H1 (cell line): Measurements from ENCODE around the gene SCART1. TPM values are rescaled to one million over a fixed set of nuclear protein-coding genes. Genes with fewer than 3 reads are reported as not detected.

Experiments
- CTCF ChIA-PET: fragments of 300-600 bp; sonication (Branson Sonifier 250); formaldehyde crosslinking; loops from one replicate; lab custom pipeline; 2021; ENCODE audit not compliant: partially characterized antibody; lab: Charles Lee
- POLR2A ChIA-PET: fragments of 300-600 bp; sonication (Branson Sonifier 250); formaldehyde crosslinking; loops from one replicate; lab custom pipeline; 2021; ENCODE audit warnings: inconsistent platforms; ENCODE audit not compliant: partially characterized antibody; lab: Charles Lee
- DNase-seq, 2 experiments: peaks; one replicate each; pipeline versions ENCODE4 v3.0.0 to v3.0.0-alpha.2; 2010 to 2022; ENCODE audit warnings: low spot score in 2 of 2, low read depth in 1 of 2, mixed read lengths in 1 of 2
- FAIRE-seq: peaks from 2 replicates; lab custom pipeline; 2011; peaks lifted over from hg19 to GRCh38; lab: Jason Lieb, UNC
- H2AFZ ChIP-seq: 2 replicates; pipeline ENCODE4 v1.8.1; 2012; ENCODE audit warnings: low read length, inconsistent platforms
- H2AK5ac ChIP-seq: 2 replicates; pipeline ENCODE4 v1.6.1; 2013; ENCODE audit warnings: low read depth, low read length
- H2BK120ac ChIP-seq: replicated peaks from 2 replicates; pipeline ENCODE3; 2013; ENCODE audit warnings: low read depth, low read length, inconsistent platforms
- H2BK12ac ChIP-seq: 2 replicates; pipeline ENCODE4 v1.6.1; 2013; ENCODE audit warnings: low read depth, low read length
- H2BK15ac ChIP-seq: 2 replicates; pipeline ENCODE4 v1.6.1; 2013; ENCODE audit warnings: low read length
- H2BK20ac ChIP-seq: 2 replicates; pipeline ENCODE4 v1.6.1; 2013; ENCODE audit warnings: low read length
- H2BK5ac ChIP-seq: 2 replicates; pipeline ENCODE4 v1.6.1; 2013; ENCODE audit warnings: low read depth, low read length
- H3K14ac ChIP-seq: 2 replicates; pipeline ENCODE4 v1.6.1; 2013; ENCODE audit warnings: inconsistent platforms; ENCODE audit not compliant: insufficient read length
- H3K18ac ChIP-seq: 2 replicates; pipeline ENCODE4 v1.6.1; 2013; ENCODE audit warnings: low read length; ENCODE audit errors: extremely low read depth
- H3K23ac ChIP-seq: 2 replicates; pipeline ENCODE4 v1.6.1; 2013; ENCODE audit warnings: inconsistent platforms; ENCODE audit not compliant: insufficient read length
- H3K23me2 ChIP-seq: 2 replicates; pipeline ENCODE4 v1.6.1; 2013; ENCODE audit warnings: low read depth, low read length
- H3K27ac ChIP-seq: 2 replicates; pipeline ENCODE4 v1.6.1; 2011; ENCODE audit warnings: low read depth, low read length, inconsistent platforms
- H3K27me3 ChIP-seq, 4 experiments: replicated peaks in 1 of 4; 1 replicate in 1 of 4; 2 replicates in 3 of 4; pipeline versions ENCODE4 v1.6.1 to v1.8.1; 2011 to 2013; ENCODE audit warnings: low read length in 3 of 4, mild to moderate bottlenecking in 3 of 4, inconsistent platforms in 2 of 4, mixed read lengths in 2 of 4, moderate library complexity in 1 of 4; ENCODE audit not compliant: control insufficient read depth in 3 of 4, insufficient read depth in 3 of 4; ENCODE audit errors: extremely low read depth in 1 of 4
- H3K36me3 ChIP-seq, 4 experiments: 2 replicates each; pipeline versions ENCODE4 v1.6.1 to v1.8.1; 2011 to 2013; ENCODE audit warnings: mild to moderate bottlenecking in 4 of 4, low read length in 3 of 4, moderate library complexity in 2 of 4, control low read depth in 1 of 4, inconsistent platforms in 1 of 4; ENCODE audit not compliant: insufficient read depth in 4 of 4, control insufficient read depth in 2 of 4
- H3K4ac ChIP-seq: replicated peaks from 2 replicates; pipeline ENCODE3; 2013; ENCODE audit warnings: low read length, low read depth, mixed read lengths, inconsistent platforms; ENCODE audit not compliant: insufficient read length
- H3K4me1 ChIP-seq, 4 experiments: replicated peaks in 1 of 4; 1 replicate in 1 of 4; 2 replicates in 3 of 4; pipeline versions ENCODE4 v1.6.1 to v1.8.1; 2011 to 2013; ENCODE audit warnings: low read length in 3 of 4, inconsistent platforms in 2 of 4, mixed read lengths in 1 of 4; ENCODE audit not compliant: insufficient read depth in 4 of 4, control insufficient read depth in 3 of 4
- H3K4me2 ChIP-seq, 2 experiments: 2 replicates each; pipeline versions ENCODE4 v1.6.1 to v1.8.1; 2011 to 2013; ENCODE audit warnings: low read depth in 2 of 2, low read length in 2 of 2, control low read depth in 1 of 2, inconsistent platforms in 1 of 2, mild to moderate bottlenecking in 1 of 2; ENCODE audit not compliant: insufficient read depth in 1 of 2
- H3K4me3 ChIP-seq, 4 experiments: fragments of 200-600, 300-600 bp in 1 of 4; sonication (generic), shearing (Covaris generic), sonication (Bioruptor Twin) in 1 of 4; 2 replicates each; pipeline versions ENCODE4 v1.5.1 to v1.8.1; 2011 to 2016; ENCODE audit warnings: low read length in 4 of 4, low read depth in 3 of 4, control low read depth in 2 of 4, inconsistent platforms in 2 of 4, mild to moderate bottlenecking in 2 of 4, mixed read lengths in 1 of 4, moderate library complexity in 1 of 4; ENCODE audit not compliant: insufficient read depth in 2 of 4; ENCODE audit errors: extremely low read depth in 1 of 4
- H3K56ac ChIP-seq: replicated peaks from 2 replicates; pipeline ENCODE3; 2013; ENCODE audit warnings: low read depth, mild to moderate bottlenecking, mixed read lengths, low read length, inconsistent platforms; ENCODE audit not compliant: insufficient read length
- H3K79me1 ChIP-seq: 2 replicates; pipeline ENCODE4 v1.6.1; 2013; ENCODE audit warnings: low read depth, low read length, control low read depth
- H3K79me2 ChIP-seq, 2 experiments: 2 replicates each; pipeline versions ENCODE4 v1.6.1 to v1.8.1; 2012 to 2013; ENCODE audit warnings: low read length in 2 of 2, mild to moderate bottlenecking in 2 of 2, inconsistent platforms in 1 of 2; ENCODE audit not compliant: insufficient read depth in 2 of 2, control insufficient read depth in 1 of 2
- H3K9ac ChIP-seq, 4 experiments: replicated peaks in 1 of 4; 1 replicate in 1 of 4; 2 replicates in 3 of 4; pipeline versions ENCODE4 v1.6.1 to v1.8.1; 2011 to 2013; ENCODE audit warnings: low read depth in 3 of 4, low read length in 3 of 4, control low read depth in 2 of 4, mild to moderate bottlenecking in 2 of 4, moderate library complexity in 2 of 4, inconsistent platforms in 1 of 4; ENCODE audit errors: extremely low read depth in 1 of 4
- H3K9me3 ChIP-seq, 2 experiments: 2 replicates each; pipeline versions ENCODE4 v1.6.1 to v1.8.1; 2012 to 2013; ENCODE audit warnings: mild to moderate bottlenecking in 2 of 2, moderate library complexity in 2 of 2, control low read depth in 1 of 2, inconsistent platforms in 1 of 2, low read depth in 1 of 2, low read length in 1 of 2, mixed read lengths in 1 of 2; ENCODE audit not compliant: insufficient read depth in 2 of 2
- H4K20me1 ChIP-seq, 2 experiments: replicated peaks in 1 of 2; 2 replicates each; pipeline versions ENCODE3 to v1.8.1; 2011 to 2013; ENCODE audit warnings: inconsistent platforms in 2 of 2, low read length in 2 of 2, mild to moderate bottlenecking in 1 of 2; ENCODE audit not compliant: insufficient read depth in 2 of 2, control insufficient read depth in 1 of 2
- H4K5ac ChIP-seq: 2 replicates; pipeline ENCODE4 v1.6.1; 2013; ENCODE audit warnings: low read length, low read depth, mixed read lengths, inconsistent platforms; ENCODE audit not compliant: insufficient read length
- H4K8ac ChIP-seq: 2 replicates; pipeline ENCODE4 v1.8.0; 2013; ENCODE audit warnings: mild to moderate bottlenecking, moderate library complexity, low read length, inconsistent platforms; ENCODE audit not compliant: insufficient read depth; ENCODE audit errors: extremely low read depth
- H4K91ac ChIP-seq: replicated peaks from 2 replicates; pipeline ENCODE3; 2013; ENCODE audit warnings: low read length, mixed read lengths, inconsistent platforms; ENCODE audit not compliant: insufficient read length
- KDM5A ChIP-seq: fragments of 200-600 bp; IDR thresholded peaks from 2 replicates; pipeline ENCODE4 v1.7.1; 2012; ENCODE audit warnings: mild to moderate bottlenecking, low read length, inconsistent platforms, mixed read lengths
- WGBS, 2 experiments: shearing (Covaris generic) in 1 of 2; methylation state at CpG; one replicate each; pipeline versions ENCODE4 v1.1.6 to v1.1.7; 2013 to 2015; ENCODE audit warnings: low lambda C conversion rate in 2 of 2, mixed read lengths in 2 of 2, inconsistent platforms in 1 of 2, low coverage in 1 of 2, missing lambda C conversion rate in 1 of 2; ENCODE audit not compliant: insufficient replicate concordance in 2 of 2, insufficient coverage in 1 of 2, insufficient read length in 1 of 2; ENCODE audit errors: extremely low coverage in 1 of 2, missing lambda C conversion rate in 1 of 2; 5-methylcytosine and 5-hydroxymethylcytosine counted together
- polyA plus RNA-seq, 7 experiments: library from polyadenylated mRNA; depleted of rRNA in 3 of 7; stranded (reverse) in 5 of 7; unstranded in 2 of 7; fragments of >200 nt in 5 of 7; fragments of 200-250 nt in 2 of 7; gene quantifications; 1 replicate in 5 of 7; 2 replicates in 1 of 7; 4 replicates in 1 of 7; pipeline versions ENCODE4 v1.2.1 to v1.2.3, GENCODE V29; 2011 to 2013; ENCODE audit warnings: missing spikeins in 2 of 7, mixed read lengths in 2 of 7
- total RNA-seq: library from RNA; stranded (reverse); fragmentation: NEBNext Ultra II Directional; extraction: Animal tissue kit (Norgen Biotek cat#: 25700); gene quantifications from 2 replicates; pipeline ENCODE4 v1.2.1, GENCODE V29; 2021

The SCART1 gene
- total and polyA plus RNA-seq, 2 of the 8 experiments (the other 6 are each of a cell fraction or from before 2014, with no cell fraction given): 0.14 to 0.19 TPM

DNA sequence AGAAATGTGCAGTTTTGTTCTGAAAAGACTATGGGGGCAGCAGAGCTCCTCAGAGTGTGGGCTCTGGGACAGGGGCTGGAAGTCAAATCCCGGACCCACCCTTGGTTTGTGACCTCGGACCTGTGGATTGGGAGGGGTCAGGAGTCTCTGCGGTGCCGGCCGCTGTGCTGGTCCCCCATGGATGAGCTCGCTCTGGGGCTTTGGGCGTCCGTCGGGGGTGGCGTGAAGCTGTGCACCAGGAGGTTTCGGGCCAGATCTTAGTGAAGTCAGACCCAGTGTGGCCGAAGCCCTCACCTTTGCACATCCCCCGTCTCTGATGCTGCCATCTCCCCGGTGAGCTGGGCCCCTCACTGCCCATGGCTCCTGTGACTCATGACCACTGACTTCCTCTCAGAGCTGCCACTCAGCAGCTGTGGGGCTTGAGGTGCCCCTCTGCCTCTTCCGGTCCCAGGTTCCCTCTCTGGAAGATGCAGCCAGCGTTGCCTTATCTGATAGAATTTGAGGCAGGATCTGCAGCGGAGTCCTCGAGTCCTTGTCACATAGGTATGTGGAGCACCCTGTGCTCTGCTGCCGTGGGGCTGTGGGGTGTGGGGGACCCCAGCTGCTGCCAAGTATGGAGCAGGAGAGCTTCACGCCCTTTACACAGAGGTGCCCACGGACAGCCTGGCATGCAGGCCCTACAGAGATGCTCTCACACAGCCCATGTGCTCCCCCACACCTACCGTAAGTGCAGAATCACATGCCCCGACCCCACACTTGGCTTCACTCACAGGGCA lies 11.4 kb upstream of the SCART1 start:
- Histone ChIP-seq H3K4me2 (no peak overlapping the region), H2BK120ac (no peak overlapping the region), H3K56ac (no peak overlapping the region), H3K79me2 (no peaks in the 10 kb centered on the region), H2BK15ac (no peak overlapping the region), H3K4me1 (no peaks in the 10 kb centered on the region), H2BK5ac (no peak overlapping the region), H2BK12ac (no peak overlapping the region), H3K4me3 (no peak overlapping the region), H2AK5ac (no peak overlapping the region), H3K14ac (no peak overlapping the region), H2BK20ac (no peak overlapping the region), H3K36me3 (no peaks in the 10 kb centered on the region), H2AFZ (no peak overlapping the region), H3K9ac (no peak overlapping the region), H3K9me3 (peaks cover 70 to 93% of the 10 kb centered on the region in 2 experiments), H3K79me1 (no peaks in the 10 kb centered on the region), H3K4ac (no peak overlapping the region), H3K23ac (no peak overlapping the region), H4K5ac (no peak overlapping the region), H3K23me2 (no peaks in the 10 kb centered on the region), H4K91ac (no peak overlapping the region), H4K8ac (no peak overlapping the region), H3K18ac (no peak overlapping the region), H3K27ac (no peak overlapping the region), H3K27me3 (0 out of 7 replicates have a peak, but pooled peaks cover 0 to 2% (median 0%) of the 10 kb centered on the region in 4 experiments), H4K20me1 (no peaks in the 10 kb centered on the region)
- ChIA-PET POLR2A (no interaction called here), CTCF (interaction anchor here (0.6 kb wide), 1 partner anchor 113 kb away, joined by 3 read pairs; no protein-coding TSS in a partner anchor)
- WGBS, 2 experiments: 86% methylated on average over 23 of the region's 23 CpGs; no CpG with 5 or more reads in 1 of the 2 experiments
- FAIRE-seq: no peak
- TF ChIP-seq KDM5A: no peak
- DNase-seq: no peak
